Activated T-cell treated with anti-CD3 and anti-CD28 coated beads, Interleukin-2, amount 50 U/mL, for 72 hours (primary cell): Measurements from ENCODE around the gene NTN3. TPM values are rescaled to one million over a fixed set of nuclear protein-coding genes. Genes with fewer than 3 reads are reported as not detected.
"Not testable (repeated sequence)": the region's sequence is repeated elsewhere in the genome, so short reads cannot be mapped to it uniquely, and the experiment has no call there.

Experiments used
- ATAC-seq, 2 donors: fragments of 150-1000 bp; cut with Tn5 transposase; replicated peaks in 1 of 2; 2 replicates each; pipeline ENCODE4 v1.10.0; 2021; ENCODE audit warnings: moderate library complexity in 2 of 2, mild to moderate bottlenecking in 1 of 2
- DNase-seq, 2 donors: peaks; one replicate each; pipeline ENCODE4 v3.0.0; 2021 to 2022; ENCODE audit warnings: mixed read lengths in 1 of 2
- H3K27ac Mint-ChIP-seq: one replicate; pipeline ENCODE4 v1.8.0; 2022; ENCODE audit warnings: mild to moderate bottlenecking, moderate library complexity, mixed read lengths
- H3K27me3 Mint-ChIP-seq: one replicate; pipeline ENCODE4 v1.8.0; 2022; ENCODE audit warnings: low read depth, mixed read lengths
- H3K36me3 Mint-ChIP-seq, 2 donors: one replicate each; pipeline ENCODE4 v1.8.0; 2022; ENCODE audit warnings: mixed read lengths in 2 of 2, mild to moderate bottlenecking in 1 of 2; ENCODE audit not compliant: insufficient read depth in 2 of 2
- H3K4me1 Mint-ChIP-seq: one replicate; pipeline ENCODE4 v1.8.0; 2022; ENCODE audit warnings: low read depth, mixed read lengths
- H3K4me3 Mint-ChIP-seq, 2 donors: one replicate each; pipeline ENCODE4 v1.8.0; 2022; ENCODE audit warnings: mild to moderate bottlenecking in 2 of 2, mixed read lengths in 2 of 2, moderate library complexity in 2 of 2
- H3K9me3 Mint-ChIP-seq, 2 donors: one replicate each; pipeline ENCODE4 v1.8.0; 2022; ENCODE audit warnings: mixed read lengths in 2 of 2
- total RNA-seq, 2 donors: library from RNA; stranded (reverse); gene quantifications; one replicate each; pipeline ENCODE4 v1.2.3, GENCODE V29; 2022

Gene NTN3
- total RNA-seq, 2 donors from 2014 or later, result not detected

- H3K36me3 Mint-ChIP-seq, result peaks cover 13 to 26% of the 10 kb centered on the region in 2 donors
- DNase-seq, result no peak
- H3K27ac Mint-ChIP-seq, result no peak overlapping the region
- peaks cover 33% of the 10 kb centered on the region for H3K4me1 Mint-ChIP-seq
- H3K4me3 Mint-ChIP-seq, result no peak overlapping the region
- H3K27me3 Mint-ChIP-seq, result no peaks in the 10 kb centered on the region
- ATAC-seq, result no peak
- H3K9me3 Mint-ChIP-seq, result no peaks in the 10 kb centered on the region
These were observed 38.8 kb upstream of the NTN3 start for GRCh38 chr16:2432286-2432685.

GRCh38 chr16:2432801-2433505, 38.1 kb upstream of the NTN3 start:
- Mint-ChIP-seq H3K27me3 (no peaks in the 10 kb centered on the region), H3K4me3 (no peak overlapping the region), H3K4me1 (peaks cover 27% of the 10 kb centered on the region), H3K36me3 (peaks cover 13 to 30% of the 10 kb centered on the region in 2 donors), H3K9me3 (no peaks in the 10 kb centered on the region), H3K27ac (no peak overlapping the region)
- ATAC-seq (no peak), DNase-seq (no peak)

- H3K4me1 Mint-ChIP-seq, result peaks cover 15% of the 10 kb centered on the region
- not testable (repeated sequence) for H3K4me3 Mint-ChIP-seq, H3K9me3 Mint-ChIP-seq, H3K27me3 Mint-ChIP-seq, ATAC-seq, DNase-seq, H3K27ac Mint-ChIP-seq
- H3K36me3 Mint-ChIP-seq, result peaks cover 10 to 33% of the 10 kb centered on the region in 2 donors
These were observed 35.9 kb upstream of the NTN3 start for GRCh38 chr16:2435236-2435635.

- ATAC-seq, result no peak
- Mint-ChIP-seq H3K4me3 (no peak overlapping the region), H3K9me3 (no peaks in the 10 kb centered on the region), H3K27me3 (no peaks in the 10 kb centered on the region), H3K27ac (no peak overlapping the region), H3K4me1 (peaks cover 6% of the 10 kb centered on the region), H3K36me3 (peaks cover 9 to 34% of the 10 kb centered on the region in 2 donors)
- no peak for DNase-seq
These were observed 35.0 kb upstream of the NTN3 start for GRCh38 chr16:2436110-2436509.

GRCh38 chr16:2437032-2437790, 33.9 kb upstream of the NTN3 start:
- Mint-ChIP-seq H3K27me3 (no peaks in the 10 kb centered on the region), H3K4me3 (no peak overlapping the region), H3K36me3 (peaks cover 9 to 34% of the 10 kb centered on the region in 2 donors), H3K9me3 (no peaks in the 10 kb centered on the region), H3K27ac (no peak overlapping the region), H3K4me1 (peaks cover 5% of the 10 kb centered on the region)
- no peak for ATAC-seq
- no peak for DNase-seq

- Mint-ChIP-seq H3K4me3 (no peak overlapping the region), H3K36me3 (peaks cover 6 to 33% of the 10 kb centered on the region in 2 donors), H3K27me3 (no peaks in the 10 kb centered on the region), H3K4me1 (peaks cover 5% of the 10 kb centered on the region), H3K9me3 (no peaks in the 10 kb centered on the region), H3K27ac (no peak overlapping the region)
- ATAC-seq (no peak), DNase-seq (no peak)
These were observed 33.0 kb upstream of the NTN3 start for GRCh38 chr16:2438121-2438520.

GRCh38 chr16:2439598-2439997, 31.5 kb upstream of the NTN3 start:
- Mint-ChIP-seq H3K36me3 (peaks cover 6 to 32% of the 10 kb centered on the region in 2 donors), H3K27me3 (no peaks in the 10 kb centered on the region), H3K27ac (no peak overlapping the region), H3K9me3 (no peaks in the 10 kb centered on the region), H3K4me1 (peaks cover 5% of the 10 kb centered on the region), H3K4me3 (no peak overlapping the region)
- ATAC-seq (no peak), DNase-seq (no peak)

- ATAC-seq, result peak; percentile 35 to 76
- not testable (repeated sequence) for H3K27ac Mint-ChIP-seq, H3K4me1 Mint-ChIP-seq, H3K4me3 Mint-ChIP-seq, DNase-seq, H3K9me3 Mint-ChIP-seq, H3K27me3 Mint-ChIP-seq
- peaks cover 5 to 28% of the 10 kb centered on the region in 2 donors for H3K36me3 Mint-ChIP-seq
These were observed 29.8 kb upstream of the NTN3 start for GRCh38 chr16:2441143-2441804.

- Mint-ChIP-seq H3K4me3 (no peak overlapping the region), H3K27me3 (no peaks in the 10 kb centered on the region), H3K36me3 (peaks cover 4 to 30% of the 10 kb centered on the region in 2 donors), H3K27ac (no peak overlapping the region), H3K4me1 (no peaks in the 10 kb centered on the region), H3K9me3 (no peaks in the 10 kb centered on the region)
- DNase-seq, result no peak
- ATAC-seq, result peak in 1 of 2 donors; percentile 35
These were observed 27.5 kb upstream of the NTN3 start for GRCh38 chr16:2443555-2443954.

- no peak overlapping the region for H3K27ac Mint-ChIP-seq
- H3K9me3 Mint-ChIP-seq, result no peaks in the 10 kb centered on the region
- peaks cover 8 to 26% of the 10 kb centered on the region in 2 donors for H3K36me3 Mint-ChIP-seq
- H3K4me3 Mint-ChIP-seq, result no peak overlapping the region
- no peaks in the 10 kb centered on the region for H3K27me3 Mint-ChIP-seq
- H3K4me1 Mint-ChIP-seq, result no peaks in the 10 kb centered on the region
- DNase-seq (no peak), ATAC-seq (no peak)
These were observed 23.0 kb upstream of the NTN3 start for GRCh38 chr16:2447920-2448583.

- DNase-seq, result no peak
- Mint-ChIP-seq H3K9me3 (no peaks in the 10 kb centered on the region), H3K27ac (no peak overlapping the region), H3K27me3 (no peaks in the 10 kb centered on the region), H3K4me1 (no peaks in the 10 kb centered on the region), H3K36me3 (peaks cover 6 to 24% of the 10 kb centered on the region in 2 donors), H3K4me3 (no peak overlapping the region)
- no peak for ATAC-seq
These were observed 22.0 kb upstream of the NTN3 start for GRCh38 chr16:2449118-2449517.

- H3K4me1 Mint-ChIP-seq, result no peaks in the 10 kb centered on the region
- ATAC-seq, result no peak
- H3K9me3 Mint-ChIP-seq, result no peaks in the 10 kb centered on the region
- no peak overlapping the region for H3K4me3 Mint-ChIP-seq
- no peak for DNase-seq
- H3K27me3 Mint-ChIP-seq, result no peaks in the 10 kb centered on the region
- peaks cover 6 to 24% of the 10 kb centered on the region in 2 donors for H3K36me3 Mint-ChIP-seq
- no peak overlapping the region for H3K27ac Mint-ChIP-seq
These were observed 20.6 kb upstream of the NTN3 start for GRCh38 chr16:2450535-2450934.

GRCh38 chr16:2450975-2451381, 20.1 kb upstream of the NTN3 start:
- DNase-seq (no peak), ATAC-seq (no peak)
- H3K27me3 Mint-ChIP-seq, result no peaks in the 10 kb centered on the region
- H3K4me3 Mint-ChIP-seq, result no peak overlapping the region
- H3K9me3 Mint-ChIP-seq, result no peaks in the 10 kb centered on the region
- no peak overlapping the region for H3K27ac Mint-ChIP-seq
- H3K4me1 Mint-ChIP-seq, result no peaks in the 10 kb centered on the region
- H3K36me3 Mint-ChIP-seq, result peaks cover 6 to 22% of the 10 kb centered on the region in 2 donors
